Liver (tissue), 9 donors: Measurements from ENCODE around the gene FGF14. TPM values are rescaled to one million over a fixed set of nuclear protein-coding genes. Genes with fewer than 3 reads are reported as not detected.

Source experiments
- DNase-seq: peaks from one replicate; pipeline ENCODE4 v3.0.0-alpha.2; 2017; ENCODE audit warnings: low spot score
- H3K27ac ChIP-seq, 2 donors: one replicate each; pipeline ENCODE4 v1.7.0; 2013; ENCODE audit warnings: inconsistent platforms in 2 of 2, low read length in 2 of 2, control low read depth in 1 of 2, low read depth in 1 of 2, mild to moderate bottlenecking in 1 of 2
- H3K27me3 ChIP-seq, 4 donors: one replicate each; pipeline versions ENCODE4 v1.6.1 to v1.7.0; 2013; ENCODE audit warnings: low read length in 3 of 4, inconsistent platforms in 1 of 4, mild to moderate bottlenecking in 1 of 4, moderate library complexity in 1 of 4; ENCODE audit not compliant: control insufficient read depth in 4 of 4, insufficient read depth in 4 of 4
- H3K36me3 ChIP-seq, 4 donors: one replicate each; pipeline versions ENCODE4 v1.6.1 to v1.7.0; 2013; ENCODE audit warnings: low read length in 3 of 4, mild to moderate bottlenecking in 3 of 4, low read depth in 1 of 4, moderate library complexity in 1 of 4; ENCODE audit not compliant: control insufficient read depth in 4 of 4, insufficient read depth in 3 of 4
- H3K4me1 ChIP-seq, 4 donors: one replicate each; pipeline versions ENCODE4 v1.6.1 to v1.7.0; 2013; ENCODE audit warnings: low read length in 3 of 4, mild to moderate bottlenecking in 3 of 4, moderate library complexity in 1 of 4; ENCODE audit not compliant: control insufficient read depth in 4 of 4, insufficient read depth in 4 of 4
- H3K4me3 ChIP-seq, 3 donors: one replicate each; pipeline versions ENCODE4 v1.6.1 to v1.7.0; 2013; ENCODE audit warnings: low read length in 3 of 3, control low read depth in 1 of 3, low read depth in 1 of 3, mild to moderate bottlenecking in 1 of 3
- H3K9ac ChIP-seq, 2 donors: one replicate each; pipeline ENCODE4 v1.7.0; 2013; ENCODE audit warnings: low read length in 2 of 2, mild to moderate bottlenecking in 2 of 2, moderate library complexity in 2 of 2, control low read depth in 1 of 2, low read depth in 1 of 2
- H3K9me3 ChIP-seq, 4 donors: one replicate each; pipeline versions ENCODE4 v1.6.1 to v1.7.0; 2013; ENCODE audit warnings: low read length in 3 of 4; ENCODE audit not compliant: control insufficient read depth in 4 of 4
- EGR1 ChIP-seq, 2 donors: IDR thresholded peaks; 2 replicates each; pipeline ENCODE4 v1.6.1; 2016 to 2018; ENCODE audit warnings: antibody characterized with exemption in 2 of 2, low read depth in 2 of 2
- FOXA1 ChIP-seq: IDR thresholded peaks from 2 replicates; pipeline ENCODE4 v1.6.1; 2016; ENCODE audit warnings: antibody characterized with exemption
- FOXA2 ChIP-seq: IDR thresholded peaks from 2 replicates; pipeline ENCODE4 v1.6.1; 2016; ENCODE audit warnings: antibody characterized with exemption
- HNF4A ChIP-seq, 2 donors: conservative IDR thresholded peaks; 2 replicates each; pipeline ENCODE4 v1.6.1; 2016; ENCODE audit warnings: antibody characterized with exemption in 2 of 2, mild to moderate bottlenecking in 2 of 2
- HNF4G ChIP-seq: IDR thresholded peaks from 2 replicates; pipeline ENCODE4 v1.6.1; 2016; ENCODE audit warnings: antibody characterized with exemption
- JUND ChIP-seq, 2 donors: IDR thresholded peaks; 2 replicates each; pipeline ENCODE4 v1.6.1; 2016; ENCODE audit warnings: antibody characterized with exemption in 2 of 2
- NR2F2 ChIP-seq: IDR thresholded peaks from 2 replicates; pipeline ENCODE4 v1.6.1; 2016; ENCODE audit warnings: antibody characterized with exemption
- RAD21 ChIP-seq, 2 donors: IDR thresholded peaks; 2 replicates each; pipeline ENCODE4 v1.6.1; 2016; ENCODE audit warnings: antibody characterized with exemption in 2 of 2, mild to moderate bottlenecking in 2 of 2
- RXRA ChIP-seq, 2 donors: IDR thresholded peaks; 2 replicates each; pipeline ENCODE4 v1.6.1; 2017 to 2018; ENCODE audit warnings: antibody characterized with exemption in 2 of 2, mild to moderate bottlenecking in 1 of 2
- SP1 ChIP-seq: IDR thresholded peaks from 2 replicates; pipeline ENCODE4 v1.6.1; 2018; ENCODE audit warnings: antibody characterized with exemption, mild to moderate bottlenecking
- TAF1 ChIP-seq: conservative IDR thresholded peaks from 2 replicates; pipeline ENCODE4 v1.6.1; 2016; ENCODE audit warnings: antibody characterized with exemption, mild to moderate bottlenecking
- YY1 ChIP-seq: IDR thresholded peaks from 2 replicates; pipeline ENCODE4 v1.6.1; 2016; ENCODE audit warnings: antibody characterized with exemption, mild to moderate bottlenecking
- WGBS: extraction: QIAGEN DNeasy Blood & Tissue Kit; methylation state at CpG from one replicate; pipeline ENCODE4 v1.1.7; 2013; 5-methylcytosine and 5-hydroxymethylcytosine counted together
- polyA plus RNA-seq, 2 donors: library from polyadenylated mRNA; stranded (reverse) in 1 of 2; unstranded in 1 of 2; fragments of 200-250 nt in 1 of 2; fragments of >200 nt in 1 of 2; fragmentation: Nextera tagmentation in 1 of 2; extraction: Ambion mirVana in 1 of 2; gene quantifications; one replicate each; pipeline versions ENCODE4 v1.2.1 to v1.2.3, GENCODE V29; 2013 to 2015
- total RNA-seq, 2 donors: library from RNA; depleted of rRNA; stranded (reverse); fragments of >200 nt; gene quantifications; one replicate each; pipeline ENCODE4 v1.2.3, GENCODE V29; 2014
- TF ChIP-seq, protein P1 (sequence below): IDR thresholded peaks from 2 replicates; pipeline ENCODE4 v1.6.1; 2016; ENCODE audit warnings: antibody characterized with exemption
- TF ChIP-seq, protein P2 (sequence below): IDR thresholded peaks from 2 replicates; pipeline ENCODE4 v1.6.1; 2016; ENCODE audit warnings: antibody characterized with exemption, mild to moderate bottlenecking
- TF ChIP-seq, protein P3 (sequence below): IDR thresholded peaks from 2 replicates; pipeline ENCODE4 v1.6.1; 2016; ENCODE audit warnings: antibody characterized with exemption
- TF ChIP-seq, protein P4 (sequence below): IDR thresholded peaks from 2 replicates; pipeline ENCODE4 v1.6.1; 2016; ENCODE audit warnings: antibody characterized with exemption
- donor health status: healthy.
- donor health status: healthy.
- donor health status: healthy.
- donor health status: healthy.
- donor health status: healthy.

The FGF14 gene
- total and polyA plus RNA-seq, 4 donors = 0.05 to 3.3 (median 1.0) TPM

DNA sequence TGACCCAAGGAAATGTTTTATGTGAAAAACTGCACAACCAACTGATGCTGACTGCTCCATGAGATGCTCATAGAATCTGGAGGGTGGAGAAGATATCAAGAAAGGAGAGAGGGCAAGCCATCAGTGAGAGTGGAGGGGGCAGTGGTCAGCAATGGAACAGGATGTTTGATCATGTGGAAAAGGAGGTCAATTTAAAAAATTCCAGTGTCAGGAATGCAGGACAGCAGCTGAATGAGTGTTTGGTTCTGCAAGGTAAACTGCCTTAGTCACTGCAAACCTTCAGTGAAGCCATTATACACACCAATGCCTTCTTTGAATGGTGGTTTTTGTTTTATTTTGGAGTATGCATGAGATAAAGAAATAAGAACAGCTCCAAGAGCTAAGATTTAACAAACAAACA is 121.5 kb downstream of the FGF14 start:
- H3K4me3 ChIP-seq = no peak overlapping the region
- DNase-seq = no peak
- no peak for TF ChIP-seq SP1
- no peak for TF ChIP-seq RXRA (IDR thresholded peaks at IDR 0.05)
- TF ChIP-seq, protein P1, sequence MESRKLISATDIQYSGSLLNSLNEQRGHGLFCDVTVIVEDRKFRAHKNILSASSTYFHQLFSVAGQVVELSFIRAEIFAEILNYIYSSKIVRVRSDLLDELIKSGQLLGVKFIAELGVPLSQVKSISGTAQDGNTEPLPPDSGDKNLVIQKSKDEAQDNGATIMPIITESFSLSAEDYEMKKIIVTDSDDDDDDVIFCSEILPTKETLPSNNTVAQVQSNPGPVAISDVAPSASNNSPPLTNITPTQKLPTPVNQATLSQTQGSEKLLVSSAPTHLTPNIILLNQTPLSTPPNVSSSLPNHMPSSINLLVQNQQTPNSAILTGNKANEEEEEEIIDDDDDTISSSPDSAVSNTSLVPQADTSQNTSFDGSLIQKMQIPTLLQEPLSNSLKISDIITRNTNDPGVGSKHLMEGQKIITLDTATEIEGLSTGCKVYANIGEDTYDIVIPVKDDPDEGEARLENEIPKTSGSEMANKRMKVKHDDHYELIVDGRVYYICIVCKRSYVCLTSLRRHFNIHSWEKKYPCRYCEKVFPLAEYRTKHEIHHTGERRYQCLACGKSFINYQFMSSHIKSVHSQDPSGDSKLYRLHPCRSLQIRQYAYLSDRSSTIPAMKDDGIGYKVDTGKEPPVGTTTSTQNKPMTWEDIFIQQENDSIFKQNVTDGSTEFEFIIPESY = no peak
- H3K27me3 ChIP-seq = no peaks in the 10 kb centered on the region
- H3K36me3 ChIP-seq = no peaks in the 10 kb centered on the region
- no peaks in the 10 kb centered on the region for H3K4me1 ChIP-seq
- no peak overlapping the region for H3K27ac ChIP-seq
- H3K9me3 ChIP-seq = no peaks in the 10 kb centered on the region
- no peak overlapping the region for H3K9ac ChIP-seq

DNA sequence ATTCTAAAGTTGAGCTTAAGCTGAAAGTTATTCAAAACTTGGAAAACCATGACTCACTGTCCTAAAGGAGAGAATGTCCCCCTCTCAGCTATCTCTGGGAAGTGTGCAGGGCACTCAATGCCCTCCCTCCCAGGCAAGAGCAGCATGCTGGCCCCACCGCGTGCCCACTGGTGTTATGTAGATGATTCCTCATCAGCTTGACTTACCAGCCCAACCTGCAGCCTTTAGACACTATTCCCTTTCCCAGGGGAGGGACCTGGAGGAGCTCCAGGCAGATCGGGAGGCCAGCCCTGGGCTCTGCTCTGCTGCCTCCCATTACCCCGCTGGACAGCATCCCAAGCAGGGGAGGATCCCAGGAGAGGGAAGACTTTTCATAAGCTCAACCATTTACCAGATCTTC is 124.6 kb downstream of the FGF14 start:
- H3K9me3 ChIP-seq = no peaks in the 10 kb centered on the region
- H3K27ac ChIP-seq = no peak overlapping the region
- TF ChIP-seq FOXA2 (no peak), HNF4G (no peak), FOXA1 (no peak), YY1 (no peak), NR2F2 (no peak)
- TF ChIP-seq, protein P1 = no peak
- no peaks in the 10 kb centered on the region for H3K36me3 ChIP-seq
- no peaks in the 10 kb centered on the region for H3K4me1 ChIP-seq
- 83% methylated on average over 4 of the region's 4 CpGs for WGBS
- no peaks in the 10 kb centered on the region for H3K27me3 ChIP-seq
- no peak for DNase-seq
- no peak overlapping the region for H3K9ac ChIP-seq
- H3K4me3 ChIP-seq = no peak overlapping the region

DNA sequence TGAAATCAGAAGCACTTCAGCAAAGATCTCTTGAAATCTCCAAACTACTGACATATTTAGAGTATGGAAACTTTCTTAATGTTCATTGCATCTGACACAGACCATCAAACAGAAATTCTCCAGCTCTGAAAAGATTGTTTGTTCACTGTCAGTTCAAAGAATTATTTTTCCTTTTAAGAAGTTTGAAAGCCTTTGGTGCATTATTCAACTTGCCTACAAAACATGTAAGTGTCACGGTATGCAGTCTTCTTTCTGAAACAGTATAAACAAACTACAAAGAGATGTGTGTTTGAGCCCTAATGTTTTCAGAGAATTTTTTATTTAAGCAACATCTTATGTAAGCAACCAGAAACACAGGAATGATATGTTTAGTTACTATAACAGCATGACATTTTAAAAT is 125.4 kb downstream of the FGF14 start:
- Histone ChIP-seq H3K9ac (no peak overlapping the region), H3K9me3 (no peaks in the 10 kb centered on the region), H3K36me3 (no peaks in the 10 kb centered on the region), H3K27me3 (no peaks in the 10 kb centered on the region), H3K4me3 (no peak overlapping the region), H3K27ac (no peak overlapping the region), H3K4me1 (no peaks in the 10 kb centered on the region)
- TF ChIP-seq NR2F2 (no peak), FOXA1 (no peak), SP1 (no peak), RAD21 (IDR thresholded peaks at IDR 0.05) (no peak), FOXA2 (no peak), YY1 (no peak), TAF1 (no peak), EGR1 (IDR thresholded peaks at IDR 0.05; ENCODE audit: low read depth in 2 of 2) (no peak), JUND (IDR thresholded peaks at IDR 0.05) (no peak), HNF4A (conservative IDR thresholded peaks at IDR 0.05) (no peak), HNF4G (no peak), RXRA (IDR thresholded peaks at IDR 0.05) (no peak)
- TF ChIP-seq, protein P2, sequence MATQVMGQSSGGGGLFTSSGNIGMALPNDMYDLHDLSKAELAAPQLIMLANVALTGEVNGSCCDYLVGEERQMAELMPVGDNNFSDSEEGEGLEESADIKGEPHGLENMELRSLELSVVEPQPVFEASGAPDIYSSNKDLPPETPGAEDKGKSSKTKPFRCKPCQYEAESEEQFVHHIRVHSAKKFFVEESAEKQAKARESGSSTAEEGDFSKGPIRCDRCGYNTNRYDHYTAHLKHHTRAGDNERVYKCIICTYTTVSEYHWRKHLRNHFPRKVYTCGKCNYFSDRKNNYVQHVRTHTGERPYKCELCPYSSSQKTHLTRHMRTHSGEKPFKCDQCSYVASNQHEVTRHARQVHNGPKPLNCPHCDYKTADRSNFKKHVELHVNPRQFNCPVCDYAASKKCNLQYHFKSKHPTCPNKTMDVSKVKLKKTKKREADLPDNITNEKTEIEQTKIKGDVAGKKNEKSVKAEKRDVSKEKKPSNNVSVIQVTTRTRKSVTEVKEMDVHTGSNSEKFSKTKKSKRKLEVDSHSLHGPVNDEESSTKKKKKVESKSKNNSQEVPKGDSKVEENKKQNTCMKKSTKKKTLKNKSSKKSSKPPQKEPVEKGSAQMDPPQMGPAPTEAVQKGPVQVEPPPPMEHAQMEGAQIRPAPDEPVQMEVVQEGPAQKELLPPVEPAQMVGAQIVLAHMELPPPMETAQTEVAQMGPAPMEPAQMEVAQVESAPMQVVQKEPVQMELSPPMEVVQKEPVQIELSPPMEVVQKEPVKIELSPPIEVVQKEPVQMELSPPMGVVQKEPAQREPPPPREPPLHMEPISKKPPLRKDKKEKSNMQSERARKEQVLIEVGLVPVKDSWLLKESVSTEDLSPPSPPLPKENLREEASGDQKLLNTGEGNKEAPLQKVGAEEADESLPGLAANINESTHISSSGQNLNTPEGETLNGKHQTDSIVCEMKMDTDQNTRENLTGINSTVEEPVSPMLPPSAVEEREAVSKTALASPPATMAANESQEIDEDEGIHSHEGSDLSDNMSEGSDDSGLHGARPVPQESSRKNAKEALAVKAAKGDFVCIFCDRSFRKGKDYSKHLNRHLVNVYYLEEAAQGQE = no peak
- TF ChIP-seq, protein P3, sequence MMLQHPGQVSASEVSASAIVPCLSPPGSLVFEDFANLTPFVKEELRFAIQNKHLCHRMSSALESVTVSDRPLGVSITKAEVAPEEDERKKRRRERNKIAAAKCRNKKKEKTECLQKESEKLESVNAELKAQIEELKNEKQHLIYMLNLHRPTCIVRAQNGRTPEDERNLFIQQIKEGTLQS = no peak
- TF ChIP-seq, protein P4, sequence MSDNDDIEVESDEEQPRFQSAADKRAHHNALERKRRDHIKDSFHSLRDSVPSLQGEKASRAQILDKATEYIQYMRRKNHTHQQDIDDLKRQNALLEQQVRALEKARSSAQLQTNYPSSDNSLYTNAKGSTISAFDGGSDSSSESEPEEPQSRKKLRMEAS = no peak
- TF ChIP-seq, protein P1 = no peak
- DNase-seq = no peak
- 75% methylated on average over 1 of the region's 1 CpG for WGBS
